Epidermal melanocyte (primary cell): ENCODE data around the gene FRMD4A.
"Not testable (repeated sequence)": the region's sequence is repeated elsewhere in the genome, so short reads cannot be mapped to it uniquely, and the experiment has no call there.

Source experiments
- DNase-seq: peaks from one replicate; pipeline ENCODE4 v3.0.0; 2011; ENCODE audit warnings: low spot score; ENCODE audit not compliant: insufficient read length

Gene FRMD4A

DNA sequence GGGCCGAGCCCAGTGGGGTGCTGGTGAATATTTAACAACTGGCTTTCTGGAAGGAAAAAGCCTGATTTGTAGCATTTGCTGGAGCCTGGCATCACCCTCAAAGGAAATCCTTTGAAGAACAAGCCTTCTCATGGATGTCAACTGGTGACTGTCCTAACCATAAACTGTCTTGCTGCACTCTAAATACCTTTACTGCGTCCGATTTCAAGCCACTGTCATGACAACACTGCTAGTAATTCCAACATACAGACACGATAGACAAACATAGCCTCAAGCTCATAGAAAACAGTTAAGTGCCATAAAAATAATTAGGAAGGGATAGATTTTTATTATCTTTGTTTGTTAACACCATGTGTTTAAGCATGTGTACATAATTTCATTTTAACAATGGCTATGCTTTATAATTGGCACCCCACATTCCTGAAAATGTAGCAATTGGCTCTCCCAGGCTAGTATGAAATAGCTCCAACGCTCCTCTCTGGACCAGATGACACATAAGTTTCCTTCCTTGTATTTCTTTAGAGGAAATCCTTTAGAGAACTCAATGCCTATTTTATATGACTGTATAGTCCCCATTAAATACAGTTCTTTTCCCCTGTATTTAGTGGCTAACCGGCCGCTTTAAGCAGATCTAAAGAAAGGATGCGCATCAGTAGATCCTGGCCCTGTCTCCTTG is 470.6 kb downstream of the FRMD4A start:
- DNase-seq, result no peak

DNA sequence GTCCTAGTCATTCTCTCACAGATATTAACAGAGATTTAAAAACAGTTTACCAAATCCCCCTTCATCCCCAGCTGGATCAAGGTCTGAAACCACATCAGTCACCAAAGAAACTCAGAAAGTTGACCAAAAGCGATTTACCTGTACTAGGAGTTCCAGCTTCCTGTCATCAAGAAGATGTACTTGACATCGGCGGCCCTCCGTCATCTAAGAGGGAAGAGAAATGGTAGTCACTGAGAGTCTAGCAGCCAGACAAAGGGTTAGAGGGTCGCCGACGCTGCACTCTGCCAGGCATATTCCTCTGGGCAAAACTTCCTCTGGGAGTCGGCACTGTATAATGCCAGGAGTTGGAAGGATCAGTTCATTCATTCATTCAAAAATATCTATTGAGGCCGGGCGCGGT is 472.0 kb downstream of the FRMD4A start:
- DNase-seq, result no peak

DNA sequence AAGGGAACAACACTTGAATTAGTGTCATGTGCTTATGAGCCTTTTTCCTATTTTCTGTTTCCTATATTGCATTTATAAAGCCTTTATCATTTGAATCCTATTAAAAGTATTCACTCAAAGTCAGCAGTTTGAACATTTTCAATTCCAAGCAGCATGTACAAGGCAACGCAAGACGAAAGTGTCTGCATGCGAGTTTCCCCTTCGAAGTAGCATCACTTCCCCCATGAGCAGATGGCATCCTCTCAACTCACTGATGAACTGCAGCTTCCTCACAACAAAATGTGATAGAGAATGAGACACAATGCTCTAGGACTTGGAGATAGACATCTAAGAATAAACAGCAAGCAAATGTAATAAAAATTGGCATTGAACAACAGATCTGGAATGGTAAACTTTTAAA is 473.3 kb downstream of the FRMD4A start:
- DNase-seq, result no peak

- no peak for DNase-seq
These were observed 476.9 kb downstream of the FRMD4A start for GRCh38 chr10:13853854-13854253.

- no peak for DNase-seq
These were observed 477.9 kb downstream of the FRMD4A start for GRCh38 chr10:13852872-13853271.

DNA sequence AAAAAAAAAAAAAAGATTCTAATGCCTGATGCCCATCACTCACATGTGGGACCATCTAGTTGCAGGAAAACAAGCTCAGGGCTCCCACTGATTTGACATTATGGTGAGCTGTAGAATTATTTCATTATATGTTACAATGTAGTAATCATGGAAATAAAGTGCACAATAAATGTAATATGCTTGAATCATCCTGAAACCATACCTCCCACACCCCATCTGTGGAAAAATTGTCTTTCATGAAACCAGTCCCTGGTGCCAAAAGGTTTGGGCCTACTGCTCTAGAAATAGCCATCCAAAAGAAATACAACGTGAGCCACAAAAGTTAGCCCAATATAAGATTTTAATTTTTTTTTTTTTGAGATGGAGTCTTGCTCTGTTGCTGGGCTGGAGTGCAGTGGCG is 478.8 kb downstream of the FRMD4A start:
- no peak for DNase-seq

- DNase-seq, result no peak
These were observed 481.9 kb downstream of the FRMD4A start for GRCh38 chr10:13848520-13849445.

GRCh38 chr10:13847201-13847631 is 483.5 kb downstream of the FRMD4A start:
- no peak for DNase-seq

- no peak for DNase-seq
These were observed 484.8 kb downstream of the FRMD4A start for GRCh38 chr10:13845897-13846296.

GRCh38 chr10:13844651-13845050 is 486.1 kb downstream of the FRMD4A start:
- no peak for DNase-seq

- DNase-seq, result no peak
These were observed 488.6 kb downstream of the FRMD4A start for GRCh38 chr10:13842117-13842516.

GRCh38 chr10:13840036-13840435 is 490.7 kb downstream of the FRMD4A start:
- DNase-seq, result no peak

DNA sequence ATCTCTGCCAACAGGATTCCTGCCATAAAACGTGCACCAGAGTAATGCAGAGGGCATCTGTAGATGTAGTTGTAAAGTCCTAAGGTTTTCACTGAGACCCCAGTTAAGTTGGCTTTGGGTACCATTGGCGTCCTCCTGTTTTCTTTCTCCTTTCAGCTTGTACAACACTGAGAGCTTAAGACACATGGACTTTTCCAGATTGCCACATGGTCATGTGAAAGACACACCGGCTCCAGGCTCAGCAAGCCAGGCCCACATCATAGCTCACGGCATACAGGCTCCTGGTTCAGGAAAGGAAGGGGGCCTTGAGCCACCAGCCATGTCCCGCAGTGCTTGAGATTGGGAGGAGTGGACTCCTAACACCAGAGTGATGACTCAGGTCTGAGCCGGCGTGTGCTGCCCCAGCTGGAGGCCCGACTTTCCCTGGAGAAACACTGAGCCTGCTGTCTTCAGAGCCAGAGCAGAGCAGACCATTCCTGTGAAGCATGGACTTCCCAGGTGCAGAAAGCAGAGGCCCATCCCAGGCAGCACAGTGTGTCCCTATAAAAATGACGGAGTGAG is 491.2 kb downstream of the FRMD4A start:
- DNase-seq, result no peak

- no peak for DNase-seq
These were observed 491.7 kb downstream of the FRMD4A start for GRCh38 chr10:13839030-13839429.

DNA sequence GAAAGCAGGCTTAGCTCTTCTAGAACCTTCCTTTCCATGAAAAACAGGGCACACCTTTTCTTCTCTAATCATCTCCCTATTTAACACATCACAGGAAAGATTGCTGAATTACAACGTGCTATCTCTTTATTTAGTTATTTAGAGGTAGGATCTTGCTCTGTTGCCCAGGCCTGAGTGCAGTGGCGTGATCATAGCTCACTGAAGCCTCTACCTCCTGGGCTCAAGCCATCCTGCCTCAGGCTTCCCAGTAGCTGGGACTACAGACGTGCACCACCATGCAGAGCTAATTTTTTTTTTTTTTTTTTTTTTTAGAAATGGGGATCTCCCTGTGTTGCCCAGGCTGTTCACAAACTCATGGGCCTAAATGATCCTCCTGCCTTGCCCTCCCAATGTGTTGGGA is 492.8 kb downstream of the FRMD4A start:
- no peak for DNase-seq

GRCh38 chr10:13834581-13835286 is 496.0 kb downstream of the FRMD4A start:
- no peak for DNase-seq

- no peak for DNase-seq
These were observed 499.0 kb downstream of the FRMD4A start for GRCh38 chr10:13831711-13832141.

DNA sequence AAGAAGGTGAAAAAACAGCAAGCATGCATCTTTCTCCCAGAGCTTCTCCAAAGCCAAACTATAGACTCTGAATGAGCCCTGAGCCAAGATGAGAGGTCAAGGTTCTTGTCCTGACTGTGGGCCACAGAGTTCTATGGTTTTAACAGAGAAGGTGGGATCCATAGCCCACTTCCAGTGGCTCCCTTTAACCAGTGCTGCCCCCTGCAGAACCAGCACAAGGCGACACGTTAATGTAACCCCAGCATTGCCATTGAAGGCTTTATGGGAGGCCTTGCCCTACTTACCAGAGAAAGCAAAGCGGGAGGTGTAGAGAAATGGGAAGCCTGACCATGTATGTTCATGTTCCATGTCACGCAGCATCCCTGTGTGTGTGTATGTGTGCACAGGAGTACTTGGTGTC is 500.3 kb downstream of the FRMD4A start:
- DNase-seq, result no peak

- no peak for DNase-seq
These were observed 500.9 kb downstream of the FRMD4A start for GRCh38 chr10:13829790-13830189.

DNA sequence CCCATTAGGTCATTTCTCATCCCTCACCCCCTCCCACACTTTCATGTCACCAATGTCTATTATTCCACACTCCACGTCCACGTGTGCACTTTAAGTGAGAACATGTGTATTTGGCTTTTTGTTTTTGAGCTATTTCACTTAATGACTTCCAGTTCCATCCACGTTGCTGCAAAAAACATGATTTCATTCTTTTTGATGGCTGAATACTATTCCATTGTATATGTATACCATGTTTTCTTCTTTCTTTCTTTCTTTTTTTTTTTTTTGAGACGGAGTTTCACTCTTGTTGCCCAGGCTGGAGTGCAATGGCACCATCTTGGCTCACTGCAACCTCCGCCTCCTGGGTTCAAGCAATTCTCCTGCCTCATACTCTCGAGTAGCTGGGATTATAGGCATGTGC is 502.4 kb downstream of the FRMD4A start:
- DNase-seq, result not testable (repeated sequence)

GRCh38 chr10:13827076-13827797 is 503.5 kb downstream of the FRMD4A start:
- DNase-seq, result no peak
